ENCODE measurements around the gene UTP11.

UTP11 gene

GRCh38 chr1:38071312-38072256 is 59.0 kb downstream of the UTP11 start:
- peak; percentile 14 for DNase-seq (ENCODE audit: low spot score)

- DNase-seq (ENCODE audit: low spot score), result no peak
Measured at GRCh38 chr1:38072858-38073257, 60.3 kb downstream of the UTP11 start.

- no peak for DNase-seq (ENCODE audit: low spot score)
Measured at GRCh38 chr1:38073534-38074301, 61.2 kb downstream of the UTP11 start.

GRCh38 chr1:38074302-38074677 is 61.8 kb downstream of the UTP11 start:
- DNase-seq (ENCODE audit: low spot score), result no peak
